HG03432 (cell line): ENCODE measurements around the gene PJA1.

Experiments
- ATAC-seq: cut with Tn5 transposase; IDR thresholded peaks from one replicate; pipeline ENCODE4 v1.9.1; 2021; ENCODE audit warnings: mild to moderate bottlenecking, moderate library complexity; ENCODE audit not compliant: unreplicated experiment

The PJA1 gene

DNA sequence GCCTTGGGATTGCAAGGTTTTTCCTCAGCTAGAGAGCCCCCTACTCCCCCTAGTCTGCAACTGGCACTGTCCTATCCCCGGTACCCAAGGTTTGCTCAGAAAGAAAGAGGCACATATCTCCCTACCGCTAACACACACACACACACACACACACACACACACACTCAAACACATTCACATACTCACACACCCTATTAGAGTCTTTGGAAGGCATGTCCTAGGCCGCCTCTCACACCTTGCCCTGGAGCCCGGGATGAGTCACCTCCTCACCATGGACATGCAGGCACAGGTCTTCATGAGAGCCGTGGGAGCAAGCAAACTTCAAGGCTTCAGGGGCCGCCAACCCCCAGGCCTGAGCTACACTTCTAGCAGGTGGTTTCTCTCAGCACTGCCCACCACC lies 49.2 kb downstream of the PJA1 start:
- no peak for ATAC-seq

DNA sequence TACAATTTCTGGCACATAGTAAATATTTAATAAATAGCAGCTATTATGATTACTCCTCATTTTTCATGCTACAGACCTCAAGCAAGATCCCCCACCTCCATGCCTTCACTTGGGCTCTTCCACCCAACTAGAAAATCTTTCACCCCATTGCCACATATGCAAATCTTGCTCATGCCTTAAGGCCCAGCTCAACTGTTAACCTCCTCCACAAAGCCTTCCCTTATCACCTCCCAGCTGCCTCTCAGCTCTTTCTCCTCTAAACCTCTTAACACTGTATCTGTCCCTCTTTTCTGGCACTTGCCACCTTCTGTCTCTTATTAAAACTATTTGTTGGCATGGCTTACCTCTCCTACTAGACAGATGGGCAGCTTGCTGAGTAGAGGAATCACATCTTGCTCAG lies 51.5 kb downstream of the PJA1 start:
- no peak for ATAC-seq
